GM12865 (cell line): ENCODE results near the gene RAB35.

ENCODE experiments used
- DNase-seq: peaks from one replicate; pipeline ENCODE4 v3.0.0; 2010; ENCODE audit warnings: low read depth
- H3K4me3 ChIP-seq: 2 replicates; pipeline ENCODE4 v1.5.1; 2011; ENCODE audit warnings: mild to moderate bottlenecking, low read depth, low read length, control low read depth
- CTCF ChIP-seq: IDR thresholded peaks from 2 replicates; pipeline ENCODE4 v1.5.1; 2011; ENCODE audit warnings: low read length, control low read depth, low read depth, inconsistent platforms; ENCODE audit not compliant: insufficient read depth; ENCODE audit errors: missing control alignments

The RAB35 gene

DNA sequence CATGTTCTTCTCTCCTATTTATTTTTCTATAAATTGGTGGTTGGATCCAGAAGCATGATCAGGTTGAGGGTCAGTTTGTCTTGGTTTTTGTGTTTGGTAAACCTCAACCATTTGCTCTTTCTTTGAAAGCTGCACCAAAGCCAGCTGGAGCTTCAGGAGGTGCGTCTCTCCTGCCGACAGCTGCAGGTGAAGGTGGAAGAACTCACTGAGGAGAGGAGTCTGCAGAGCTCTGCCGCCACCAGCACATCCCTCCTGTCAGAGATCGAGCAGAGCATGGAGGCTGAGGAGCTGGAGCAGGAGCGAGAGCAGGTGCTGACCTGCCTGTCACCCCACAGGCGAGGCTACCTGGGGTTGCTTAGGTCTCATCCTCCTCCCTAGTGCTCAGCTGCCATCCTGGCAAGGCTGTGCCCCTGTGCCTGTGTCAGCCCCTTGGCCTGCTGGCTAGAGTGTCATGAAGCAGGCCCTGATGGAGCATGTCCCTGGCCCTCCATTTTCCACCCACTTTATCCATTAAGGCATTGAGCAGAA, 45.0 kb downstream of the RAB35 start:
- DNase-seq: no peak
- no peak overlapping the region for H3K4me3 ChIP-seq
- TF ChIP-seq CTCF: no peak

DNA sequence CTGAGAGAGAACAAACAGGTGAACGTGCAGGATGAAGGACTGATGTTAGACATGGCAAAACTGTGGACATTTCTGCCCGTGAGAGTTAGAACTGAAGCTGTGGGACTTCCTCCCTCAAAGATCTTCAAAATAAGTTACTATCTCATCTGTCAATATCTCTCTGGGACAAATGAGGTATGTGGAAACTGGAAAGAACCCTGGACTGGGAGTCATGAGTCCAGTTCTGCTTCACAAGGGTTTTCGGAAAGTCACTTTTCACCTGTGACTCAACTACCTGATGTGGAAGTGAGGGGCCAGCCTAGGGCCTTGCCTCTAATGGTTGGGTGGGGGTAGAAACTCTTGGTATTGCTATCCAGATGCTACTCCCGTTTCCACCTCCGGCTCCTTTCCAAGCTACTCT, 47.3 kb downstream of the RAB35 start:
- H3K4me3 ChIP-seq: no peak overlapping the region
- DNase-seq: no peak
- no peak for TF ChIP-seq CTCF

GRCh38 chr12:120067901-120068300, 48.7 kb downstream of the RAB35 start:
- DNase-seq: no peak
- H3K4me3 ChIP-seq: no peak overlapping the region
- no peak for TF ChIP-seq CTCF

DNA sequence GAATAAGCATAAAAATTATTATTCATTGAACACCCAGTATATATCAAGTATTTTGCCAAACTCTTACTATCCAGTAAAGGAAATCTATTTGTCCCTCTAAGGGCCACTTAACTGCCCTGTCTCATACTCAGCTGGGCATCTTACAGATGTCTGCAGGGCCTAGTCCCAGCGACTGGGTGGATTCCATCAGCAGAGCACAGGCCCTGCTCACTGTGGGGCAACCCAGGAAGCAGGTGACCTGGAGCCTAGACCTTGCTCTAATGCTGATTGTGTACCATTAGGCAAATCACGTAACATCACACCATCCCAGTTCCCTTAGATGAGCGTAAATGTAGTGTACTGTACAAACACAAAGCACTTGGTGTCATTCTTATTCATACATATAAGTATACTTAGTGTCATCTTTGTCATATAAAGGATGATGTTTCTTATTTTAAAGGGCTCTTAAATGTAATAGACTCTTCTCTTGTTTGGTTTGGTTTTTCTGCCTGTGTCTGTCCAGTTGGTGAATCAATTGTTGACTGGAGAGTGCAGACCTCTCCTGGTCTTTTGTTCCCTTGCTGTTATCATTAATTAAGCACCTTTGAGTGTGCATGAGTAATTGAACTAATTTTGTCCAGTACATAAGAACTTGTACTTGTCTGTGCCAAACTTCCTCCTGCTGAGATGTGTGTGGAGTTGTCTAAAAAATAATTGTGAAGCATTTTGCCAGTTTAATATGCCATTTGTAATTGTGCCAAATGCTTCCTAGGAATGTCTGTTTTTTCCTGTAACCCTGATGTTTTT, 49.3 kb downstream of the RAB35 start:
- no peak for TF ChIP-seq CTCF
- H3K4me3 ChIP-seq: no peak overlapping the region
- no peak for DNase-seq

DNA sequence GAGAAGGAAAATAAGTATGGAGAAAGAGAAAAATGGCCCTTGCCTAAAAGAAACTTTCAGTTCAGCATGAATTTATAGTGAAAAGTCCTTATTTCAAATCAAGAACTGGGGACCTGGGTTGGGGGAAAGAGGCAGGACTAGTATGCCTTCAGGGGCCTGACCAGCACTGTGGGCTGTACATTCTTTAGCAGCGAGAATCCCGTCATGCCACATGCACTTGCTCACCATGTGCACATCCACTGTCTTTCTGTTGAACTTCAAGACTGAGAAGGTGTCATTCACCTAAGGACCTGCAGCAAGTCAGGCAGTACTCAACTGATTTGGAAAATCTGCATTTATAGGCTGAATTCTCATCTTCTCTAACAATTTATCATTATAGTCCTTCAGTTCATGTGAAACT, 50.2 kb downstream of the RAB35 start:
- no peak overlapping the region for H3K4me3 ChIP-seq
- no peak for TF ChIP-seq CTCF
- no peak for DNase-seq

DNA sequence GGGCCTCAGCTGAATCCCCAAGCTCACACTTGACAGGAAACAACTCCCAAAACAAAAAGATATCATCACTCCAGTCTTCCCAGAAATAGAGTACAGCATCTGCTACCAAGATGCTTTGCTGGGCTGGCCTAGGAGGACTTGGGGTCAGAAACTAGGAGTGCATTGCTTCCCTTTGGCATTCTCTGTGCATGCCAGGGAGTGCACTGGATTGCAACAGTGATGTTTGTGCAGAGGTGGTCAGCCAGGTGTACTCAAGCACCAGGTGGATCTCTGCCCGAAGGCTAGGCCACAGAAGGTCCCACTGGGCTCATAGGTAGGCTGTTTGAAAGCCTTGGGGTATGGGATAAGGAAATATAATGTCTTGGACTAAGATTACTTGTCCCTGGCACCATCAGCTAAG, 51.1 kb downstream of the RAB35 start:
- TF ChIP-seq CTCF: no peak
- DNase-seq: no peak

More for the DNA sequence above, 51.1 kb downstream of the RAB35 start:
- no peak overlapping the region for H3K4me3 ChIP-seq
